Neural cell (in vitro differentiated cells): ENCODE results near the gene FGR.

Experiments
- EP300 ChIP-seq: fragments of 450-650 bp; conservative IDR thresholded peaks from 2 replicates; pipeline ENCODE4 v1.6.1; 2014; ENCODE audit warnings: antibody characterized with exemption, mild to moderate bottlenecking, moderate library complexity; ENCODE audit not compliant: poor library complexity, severe bottlenecking
- MXI1 ChIP-seq: fragments of 450-650 bp; conservative IDR thresholded peaks from 2 replicates; pipeline ENCODE4 v1.6.1; 2014; ENCODE audit warnings: antibody characterized with exemption, mild to moderate bottlenecking; ENCODE audit not compliant: poor library complexity, severe bottlenecking
- POLR2AphosphoS5 ChIP-seq: IDR thresholded peaks from 2 replicates; pipeline ENCODE4 v1.6.1; 2012
- SMC3 ChIP-seq: fragments of 450-650 bp; conservative IDR thresholded peaks from 2 replicates; pipeline ENCODE4 v1.6.1; 2014; ENCODE audit warnings: antibody characterized with exemption, mild to moderate bottlenecking, moderate library complexity; ENCODE audit not compliant: poor library complexity
- TAF1 ChIP-seq: IDR thresholded peaks from 2 replicates; pipeline ENCODE4 v1.6.1; 2012; ENCODE audit warnings: low read depth
- TF ChIP-seq, protein P1 (sequence below): fragments of 450-650 bp; IDR thresholded peaks from 2 replicates; pipeline ENCODE4 v1.5.1; 2014; ENCODE audit warnings: antibody characterized with exemption, mild to moderate bottlenecking, moderate library complexity; ENCODE audit not compliant: poor library complexity, severe bottlenecking

- TF ChIP-seq, protein P1, sequence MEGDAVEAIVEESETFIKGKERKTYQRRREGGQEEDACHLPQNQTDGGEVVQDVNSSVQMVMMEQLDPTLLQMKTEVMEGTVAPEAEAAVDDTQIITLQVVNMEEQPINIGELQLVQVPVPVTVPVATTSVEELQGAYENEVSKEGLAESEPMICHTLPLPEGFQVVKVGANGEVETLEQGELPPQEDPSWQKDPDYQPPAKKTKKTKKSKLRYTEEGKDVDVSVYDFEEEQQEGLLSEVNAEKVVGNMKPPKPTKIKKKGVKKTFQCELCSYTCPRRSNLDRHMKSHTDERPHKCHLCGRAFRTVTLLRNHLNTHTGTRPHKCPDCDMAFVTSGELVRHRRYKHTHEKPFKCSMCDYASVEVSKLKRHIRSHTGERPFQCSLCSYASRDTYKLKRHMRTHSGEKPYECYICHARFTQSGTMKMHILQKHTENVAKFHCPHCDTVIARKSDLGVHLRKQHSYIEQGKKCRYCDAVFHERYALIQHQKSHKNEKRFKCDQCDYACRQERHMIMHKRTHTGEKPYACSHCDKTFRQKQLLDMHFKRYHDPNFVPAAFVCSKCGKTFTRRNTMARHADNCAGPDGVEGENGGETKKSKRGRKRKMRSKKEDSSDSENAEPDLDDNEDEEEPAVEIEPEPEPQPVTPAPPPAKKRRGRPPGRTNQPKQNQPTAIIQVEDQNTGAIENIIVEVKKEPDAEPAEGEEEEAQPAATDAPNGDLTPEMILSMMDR: no peak
- TF ChIP-seq EP300 (no peak), POLR2AphosphoS5 (no peak), MXI1 (no peak), TAF1 (no peak), SMC3 (no peak)
Measured at GRCh38 chr1:27614043-27614624, 20.9 kb downstream of the FGR start.
